ENCODE data around the gene KRTAP1-1. TPM values are rescaled to one million over a fixed set of nuclear protein-coding genes. Genes with fewer than 3 reads are reported as not detected.
A peak's percentile ranks its signal among the peaks of the same experiment; 100 is the strongest.

The KRTAP1-1 gene
- total and polyA plus RNA-seq, 2 of the 8 experiments (the other 6 are each of a cell fraction or from before 2014, with no cell fraction given): not detected

- Histone ChIP-seq H2BK5ac (ENCODE audit: low read depth, low read length) (no peak within 1 kb of the TSS), H2BK20ac (ENCODE audit: low read length) (no peak within 1 kb of the TSS), H2BK15ac (ENCODE audit: low read length) (no peak within 1 kb of the TSS), H2AK5ac (ENCODE audit: low read depth, low read length) (no peak within 1 kb of the TSS), H2AFZ (ENCODE audit: low read length) (0 out of 2 replicates have a peak within 1 kb of the TSS, but pooled peaks have one; percentile 41), H3K27ac (ENCODE audit: low read depth, low read length) (no peak within 1 kb of the TSS), H3K79me2 (ENCODE audit: control insufficient read depth in 1 of 2, insufficient read depth in 2 of 2, low read length in 2 of 2) (no peaks in the 10 kb centered on the region), H4K91ac (replicated peaks; ENCODE audit: insufficient read length, low read length) (no peak within 1 kb of the TSS), H3K18ac (ENCODE audit: extremely low read depth, low read length) (no peak within 1 kb of the TSS), H3K9ac (replicated peaks in 1 of 4; ENCODE audit: extremely low read depth in 1 of 4, low read depth in 3 of 4, low read length in 3 of 4) (no peak within 1 kb of the TSS; a peak in 1 of 7 replicates), H3K23me2 (ENCODE audit: low read depth, low read length) (no peaks in the 10 kb centered on the region), H4K5ac (ENCODE audit: insufficient read length, low read depth, low read length) (no peak within 1 kb of the TSS), H3K36me3 (ENCODE audit: control insufficient read depth in 2 of 4, insufficient read depth in 4 of 4, low read length in 3 of 4) (no peaks in the 10 kb centered on the region), H3K27me3 (replicated peaks in 1 of 4; ENCODE audit: control insufficient read depth in 3 of 4, extremely low read depth in 1 of 4, insufficient read depth in 3 of 4, low read length in 3 of 4) (no peaks in the 10 kb centered on the region), H3K9me3 (ENCODE audit: insufficient read depth in 2 of 2, low read depth in 1 of 2, low read length in 1 of 2) (no peaks in the 10 kb centered on the region), H3K4me1 (replicated peaks in 1 of 4; ENCODE audit: control insufficient read depth in 3 of 4, insufficient read depth in 4 of 4, low read length in 3 of 4) (peaks cover 0 to 2% (median 0%) of the 10 kb centered on the region in 4 experiments; a peak in 2 of 7 replicates), H3K56ac (replicated peaks; ENCODE audit: insufficient read length, low read depth, low read length) (no peak within 1 kb of the TSS), H2BK12ac (ENCODE audit: low read depth, low read length) (no peak within 1 kb of the TSS), H3K4ac (replicated peaks; ENCODE audit: insufficient read length, low read depth, low read length) (no peak within 1 kb of the TSS), H4K20me1 (replicated peaks in 1 of 2; ENCODE audit: control insufficient read depth in 1 of 2, insufficient read depth in 2 of 2, low read length in 2 of 2) (no peaks in the 10 kb centered on the region), H3K14ac (ENCODE audit: insufficient read length) (no peak within 1 kb of the TSS), H2BK120ac (replicated peaks; ENCODE audit: low read depth, low read length) (no peak within 1 kb of the TSS), H3K79me1 (ENCODE audit: low read depth, low read length) (no peaks in the 10 kb centered on the region), H4K8ac (ENCODE audit: extremely low read depth, insufficient read depth, low read length) (no peak within 1 kb of the TSS), H3K4me3 (ENCODE audit: extremely low read depth in 1 of 4, insufficient read depth in 2 of 4, low read depth in 3 of 4, low read length in 4 of 4) (no peak within 1 kb of the TSS), H3K4me2 (ENCODE audit: insufficient read depth in 1 of 2, low read depth in 2 of 2, low read length in 2 of 2) (no peak within 1 kb of the TSS), H3K23ac (ENCODE audit: insufficient read length) (no peak within 1 kb of the TSS)
- 83% methylated on average over 4 of the region's 4 CpGs; no CpG with 5 or more reads in 1 of the 2 experiments for WGBS, 2 experiments (ENCODE audit: extremely low coverage in 1 of 2, insufficient coverage in 1 of 2, insufficient read length in 1 of 2, insufficient replicate concordance in 2 of 2, low coverage in 1 of 2, low lambda C conversion rate in 2 of 2, missing lambda C conversion rate in 1 of 2)
- DNase-seq (ENCODE audit: low read depth in 1 of 2, low spot score in 2 of 2): no peak
- ChIA-PET POLR2A (ENCODE audit: partially characterized antibody) (no interaction called here), CTCF (ENCODE audit: partially characterized antibody) (no interaction called here)
- no peak for FAIRE-seq
- TF ChIP-seq CHD2 (IDR thresholded peaks at IDR 0.05; ENCODE audit: low read length) (no peak), RAD21 (IDR thresholded peaks at IDR 0.05 in 1 of 2, conservative IDR thresholded peaks at IDR 0.05 in 1 of 2; ENCODE audit: low read depth in 2 of 2, low read length in 2 of 2) (no peak), CTBP2 (IDR thresholded peaks at IDR 0.05; ENCODE audit: borderline replicate concordance, insufficient read depth, insufficient read length, low read length) (no peak), SAP30 (IDR thresholded peaks at IDR 0.05; ENCODE audit: insufficient read depth, insufficient replicate concordance, low read length) (no peak), SP1 (IDR thresholded peaks at IDR 0.05; ENCODE audit: low read depth, low read length) (no peak), CEBPB (IDR thresholded peaks at IDR 0.05; ENCODE audit: low read depth, low read length) (no peak), CBX8 (IDR thresholded peaks at IDR 0.05; ENCODE audit: borderline replicate concordance, low read depth, low read length) (no peak), JUND (IDR thresholded peaks at IDR 0.05; ENCODE audit: low read length) (no peak), SP4 (IDR thresholded peaks at IDR 0.05; ENCODE audit: low read length) (no peak), RBBP5 (IDR thresholded peaks at IDR 0.05; ENCODE audit: borderline replicate concordance, low read depth, low read length) (no peak), CHD1 (IDR thresholded peaks at IDR 0.05; ENCODE audit: low read depth, low read length) (no peak)
- TF ChIP-seq, protein P1, sequence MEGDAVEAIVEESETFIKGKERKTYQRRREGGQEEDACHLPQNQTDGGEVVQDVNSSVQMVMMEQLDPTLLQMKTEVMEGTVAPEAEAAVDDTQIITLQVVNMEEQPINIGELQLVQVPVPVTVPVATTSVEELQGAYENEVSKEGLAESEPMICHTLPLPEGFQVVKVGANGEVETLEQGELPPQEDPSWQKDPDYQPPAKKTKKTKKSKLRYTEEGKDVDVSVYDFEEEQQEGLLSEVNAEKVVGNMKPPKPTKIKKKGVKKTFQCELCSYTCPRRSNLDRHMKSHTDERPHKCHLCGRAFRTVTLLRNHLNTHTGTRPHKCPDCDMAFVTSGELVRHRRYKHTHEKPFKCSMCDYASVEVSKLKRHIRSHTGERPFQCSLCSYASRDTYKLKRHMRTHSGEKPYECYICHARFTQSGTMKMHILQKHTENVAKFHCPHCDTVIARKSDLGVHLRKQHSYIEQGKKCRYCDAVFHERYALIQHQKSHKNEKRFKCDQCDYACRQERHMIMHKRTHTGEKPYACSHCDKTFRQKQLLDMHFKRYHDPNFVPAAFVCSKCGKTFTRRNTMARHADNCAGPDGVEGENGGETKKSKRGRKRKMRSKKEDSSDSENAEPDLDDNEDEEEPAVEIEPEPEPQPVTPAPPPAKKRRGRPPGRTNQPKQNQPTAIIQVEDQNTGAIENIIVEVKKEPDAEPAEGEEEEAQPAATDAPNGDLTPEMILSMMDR (IDR thresholded peaks at IDR 0.05; ENCODE audit: control extremely low read depth in 1 of 3, insufficient read depth in 1 of 3, low read depth in 1 of 3, low read length in 3 of 3): no peak
Measured at GRCh38 chr17:40993839-40994238, 47.4 kb downstream of the KRTAP1-1 start, which contains the start of gene KRTAP3-3. TSS of gene KRTAP3-3 (minus strand) at chr17:40994164. CDS start at chr17:40994097, 67 bp downstream.

Data from H1 (cell line).